Heart left ventricle (tissue), 16 donors: ENCODE measurements around the gene TLE5. TPM values are rescaled to one million over a fixed set of nuclear protein-coding genes. Genes with fewer than 3 reads are reported as not detected.

Experiments used
- ATAC-seq, 4 donors: fragments of 200-7000 bp; cut with Tn5 transposase; one replicate each; pipeline ENCODE4 v1.9.1; 2020 to 2022; ENCODE audit warnings: moderate library complexity in 4 of 4, mild to moderate bottlenecking in 3 of 4, moderate number of reproducible peaks in 1 of 4
- DNase-seq, 5 donors: peaks; one replicate each; pipeline ENCODE4 v3.0.0-alpha.2; 2020
- H3K27ac ChIP-seq, 12 donors: fragments of 200-600 bp; sonication (generic) in 4 of 12; one replicate each; pipeline versions ENCODE4 v1.5.0 to v1.8.0; 2016 to 2022; ENCODE audit warnings: mild to moderate bottlenecking in 2 of 12
- H3K27me3 ChIP-seq, 9 donors: fragments of 200-600 bp; sonication (generic) in 2 of 9; one replicate each; pipeline versions ENCODE4 v1.5.1 to v1.8.0; 2016 to 2022; ENCODE audit warnings: mild to moderate bottlenecking in 3 of 9
- H3K36me3 ChIP-seq, 9 donors: fragments of 200-600 bp; sonication (generic) in 2 of 9; one replicate each; pipeline versions ENCODE4 v1.5.0 to v1.8.0; 2018 to 2022; ENCODE audit warnings: mild to moderate bottlenecking in 2 of 9
- H3K4me1 ChIP-seq, 12 donors: fragments of 200-600 bp; sonication (generic) in 4 of 12; one replicate each; pipeline versions ENCODE4 v1.5.0 to v1.8.0; 2016 to 2022; ENCODE audit warnings: mild to moderate bottlenecking in 3 of 12
- H3K4me3 ChIP-seq, 12 donors: fragments of 200-600 bp; sonication (generic) in 4 of 12; one replicate each; pipeline versions ENCODE4 v1.5.0 to v1.8.0; 2017 to 2022; ENCODE audit warnings: mild to moderate bottlenecking in 9 of 12, moderate library complexity in 4 of 12
- H3K9me3 ChIP-seq, 12 donors: fragments of 200-600 bp; sonication (generic) in 4 of 12; one replicate each; pipeline versions ENCODE4 v1.5.0 to v1.8.0; 2016 to 2022; ENCODE audit warnings: mild to moderate bottlenecking in 1 of 12
- POLR2A ChIP-seq, 2 donors: fragments of 450-650 bp; IDR thresholded peaks; one replicate each; pipeline ENCODE4 v1.6.1; 2017; ENCODE audit warnings: antibody characterized with exemption in 2 of 2, mild to moderate bottlenecking in 2 of 2, moderate library complexity in 2 of 2
- WGBS, 4 donors: extraction: QIAGEN DNeasy Blood & Tissue Kit in 2 of 4; methylation state at CpG; one replicate each; pipeline versions ENCODE4 v1.1.5 to v1.1.7; 2013 to 2018; 5-methylcytosine and 5-hydroxymethylcytosine counted together
- intact Hi-C, 10 donors: fragments of 100-400 bp; cut with DNase I; formaldehyde crosslinking; loops; one replicate each; pipeline versions ENCODE4 v1.11.1 to v1.14.2; 2022
- polyA plus RNA-seq, 2 donors: library from polyadenylated mRNA; stranded (reverse); fragments of 200-250 nt; gene quantifications; one replicate each; pipeline ENCODE4 v1.2.3, GENCODE V29; 2013
- total RNA-seq, 9 donors: library from RNA; depleted of rRNA in 2 of 9; stranded (reverse); fragments of >200 nt in 2 of 9; fragmentation: NEBNext Ultra II Directional in 3 of 9; extraction: Animal tissue kit (Norgen Biotek cat#: 25700) in 3 of 9; gene quantifications; one replicate each; pipeline versions ENCODE4 v1.1.0 to v1.2.4, GENCODE V29; 2016 to 2023
- TF ChIP-seq, protein P1 (sequence below), 12 donors: fragments of 200-600 bp; sonication (generic) in 4 of 12; IDR thresholded peaks; one replicate each; pipeline versions ENCODE4 v1.5.0 to v1.8.0; 2018 to 2022; ENCODE audit warnings: antibody characterized with exemption in 12 of 12, mild to moderate bottlenecking in 5 of 12
- donor health status: ischemic (EF 13 %, LVEDD 7.1; RV severe dilation, severe dysfunction).
- donor health status: healthy with polysubstance abuse.
- donor health status: DM: no; HTN: yes; CAD: no.
- donor health status: DM: no; HTN: no; CAD: no.
- donor health status: ischemic (EF 25% LVEDD 6.9; RV normal size, moderate dysfunction).
- donor health status: ischemic (EF 25% LVEDD 5.7; RV mildly dilated, moderate dysfunction).
- donor health status: healthy.
- donor health status: DM: yes; HTN: yes; CAD: no.
- donor health status: ischemic (EF 35%, LVEDD 5.7; RV mildly dilated, moderate dysfunction).
- donor health status: nonischemic (EF 11% LVEDD 7.7; RV severe dilation, severe dysfunction).
- donor health status: DM: yes; HTN: yes; CAD: no.
- donor health status: PGD.
- donor health status: ischemic (EF 29% LVEDD 5.4; RV normal size, mild dysfunction).
- donor health status: nonischemic (EF 23%, LVEDD 6.1; RV moderate dilation, normal function).

The TLE5 gene
- total and polyA plus RNA-seq, 11 donors: 593 to 1,459 (median 711) TPM

DNA sequence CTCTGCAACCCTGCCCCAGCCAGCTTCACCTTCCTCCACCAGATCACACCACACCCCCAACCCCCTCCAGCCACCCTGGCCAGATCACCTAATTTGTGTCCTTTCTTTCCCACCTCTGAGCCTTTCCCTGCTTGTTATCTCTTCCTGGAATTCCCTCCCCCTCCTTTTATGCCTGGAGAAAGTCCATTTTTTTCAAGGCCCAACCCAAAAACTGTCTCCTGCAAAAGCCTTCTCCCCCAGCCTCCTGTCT is 28.0 kb downstream of the TLE5 start:
- intact Hi-C loops: loop anchor here in 4 of 10 donors (2.0 to 10.0 kb wide), 4 partner anchors 28 to 52 kb away; partner anchors contain the start of gene TLE5 (in 1 of the 4)
- H3K27me3 ChIP-seq: peaks cover 0 to 9% (median 0%) of the 10 kb centered on the region in 9 donors
- peak overlapping the region in 2 of 12 donors; percentile 59 to 65 for H3K4me3 ChIP-seq
- H3K4me1 ChIP-seq: peaks cover 0 to 32% (median 20%) of the 10 kb centered on the region in 12 donors
- ATAC-seq (no peak), DNase-seq (no peak)
- H3K27ac ChIP-seq: peak overlapping the region in 2 of 12 donors; percentile 95 to 98
- H3K9me3 ChIP-seq: no peaks in the 10 kb centered on the region
- no peak for TF ChIP-seq POLR2A (IDR thresholded peaks at IDR 0.05)
- TF ChIP-seq, protein P1, sequence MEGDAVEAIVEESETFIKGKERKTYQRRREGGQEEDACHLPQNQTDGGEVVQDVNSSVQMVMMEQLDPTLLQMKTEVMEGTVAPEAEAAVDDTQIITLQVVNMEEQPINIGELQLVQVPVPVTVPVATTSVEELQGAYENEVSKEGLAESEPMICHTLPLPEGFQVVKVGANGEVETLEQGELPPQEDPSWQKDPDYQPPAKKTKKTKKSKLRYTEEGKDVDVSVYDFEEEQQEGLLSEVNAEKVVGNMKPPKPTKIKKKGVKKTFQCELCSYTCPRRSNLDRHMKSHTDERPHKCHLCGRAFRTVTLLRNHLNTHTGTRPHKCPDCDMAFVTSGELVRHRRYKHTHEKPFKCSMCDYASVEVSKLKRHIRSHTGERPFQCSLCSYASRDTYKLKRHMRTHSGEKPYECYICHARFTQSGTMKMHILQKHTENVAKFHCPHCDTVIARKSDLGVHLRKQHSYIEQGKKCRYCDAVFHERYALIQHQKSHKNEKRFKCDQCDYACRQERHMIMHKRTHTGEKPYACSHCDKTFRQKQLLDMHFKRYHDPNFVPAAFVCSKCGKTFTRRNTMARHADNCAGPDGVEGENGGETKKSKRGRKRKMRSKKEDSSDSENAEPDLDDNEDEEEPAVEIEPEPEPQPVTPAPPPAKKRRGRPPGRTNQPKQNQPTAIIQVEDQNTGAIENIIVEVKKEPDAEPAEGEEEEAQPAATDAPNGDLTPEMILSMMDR (IDR thresholded peaks at IDR 0.05): no peak
- no peaks in the 10 kb centered on the region for H3K36me3 ChIP-seq

DNA sequence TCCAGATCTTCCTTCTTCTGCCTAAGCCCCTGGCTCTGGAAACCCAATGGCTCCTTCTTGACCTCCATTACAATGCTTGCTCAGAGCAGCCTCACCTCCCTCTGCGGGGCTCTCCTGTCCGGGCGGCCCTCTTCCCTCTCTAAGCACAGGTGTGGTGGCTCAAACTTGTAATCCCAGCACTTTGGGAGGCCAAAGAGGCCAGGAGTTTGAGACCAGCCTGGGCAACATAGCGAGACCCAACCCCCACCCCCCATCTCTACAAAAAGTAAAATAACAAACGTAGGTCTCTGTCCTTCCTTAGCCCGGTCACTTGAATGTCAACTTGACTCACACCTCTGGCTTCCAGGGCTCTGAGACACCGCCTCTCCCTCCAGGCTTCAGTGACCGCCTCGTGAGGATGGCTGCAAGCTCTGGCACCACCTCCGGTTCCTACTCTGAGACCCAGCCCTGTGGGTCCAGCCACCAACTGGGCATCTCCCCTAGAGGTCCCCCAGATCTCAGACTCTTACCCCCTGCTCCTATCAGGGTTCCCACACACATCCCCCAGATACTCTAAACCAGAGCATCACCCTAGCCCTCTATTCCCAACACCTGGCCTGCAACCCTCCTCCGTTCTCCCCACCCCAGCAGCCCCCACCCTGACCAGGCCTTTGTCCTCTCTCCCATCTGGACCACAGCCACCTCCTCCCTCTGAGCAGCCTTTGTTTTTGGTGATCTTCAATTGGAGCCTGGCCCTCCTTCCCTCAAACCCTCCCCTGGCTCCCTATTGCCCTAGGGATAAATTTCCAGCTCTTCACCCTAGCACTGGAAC is 28.5 kb downstream of the TLE5 start:
- DNase-seq: no peak
- TF ChIP-seq POLR2A (IDR thresholded peaks at IDR 0.05): no peak
- TF ChIP-seq, protein P1 (IDR thresholded peaks at IDR 0.05): no peak
- Histone ChIP-seq H3K9me3 (no peaks in the 10 kb centered on the region), H3K27me3 (peaks cover 0 to 10% (median 0%) of the 10 kb centered on the region in 9 donors), H3K4me3 (no peak overlapping the region), H3K4me1 (peaks cover 0 to 32% (median 20%) of the 10 kb centered on the region in 12 donors), H3K36me3 (no peaks in the 10 kb centered on the region), H3K27ac (no peak overlapping the region)
- no peak for ATAC-seq
- WGBS, 4 donors: 77 to 88% (median 85%) methylated on average over 11 of the region's 11 CpGs
- intact Hi-C loops: loop anchor here in 4 of 10 donors (2.0 to 10.0 kb wide), 4 partner anchors 29 to 51 kb away; partner anchors contain the start of gene TLE5 (in 1 of the 4)

DNA sequence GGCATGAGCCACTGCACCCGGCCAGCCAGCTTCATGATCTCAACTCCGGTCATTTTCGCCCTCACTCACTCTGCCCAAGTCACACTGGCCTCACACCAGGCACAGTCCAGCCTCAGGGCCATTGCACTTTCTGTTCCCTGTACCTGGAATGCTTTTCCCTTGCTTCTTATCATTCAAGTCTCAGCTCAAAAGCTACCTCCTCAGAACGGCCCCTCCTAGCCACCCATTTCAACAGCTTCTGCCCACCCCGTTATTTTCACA is 30.8 kb downstream of the TLE5 start:
- Histone ChIP-seq H3K9me3 (no peaks in the 10 kb centered on the region), H3K4me1 (peaks cover 0 to 36% (median 18%) of the 10 kb centered on the region in 12 donors), H3K27ac (no peak overlapping the region), H3K4me3 (no peak overlapping the region), H3K27me3 (peaks cover 0 to 26% (median 0%) of the 10 kb centered on the region in 9 donors), H3K36me3 (no peaks in the 10 kb centered on the region)
- DNase-seq (no peak), ATAC-seq (no peak)
- TF ChIP-seq POLR2A (IDR thresholded peaks at IDR 0.05): no peak
- TF ChIP-seq, protein P1 (IDR thresholded peaks at IDR 0.05): no peak
- intact Hi-C loops: loop anchor here in 2 of 10 donors (5.0 to 10.0 kb wide), 2 partner anchors 47 to 49 kb away; no protein-coding TSS in a partner anchor
- 71 to 78% (median 77%) methylated on average over 5 of the region's 5 CpGs for WGBS, 4 donors

DNA sequence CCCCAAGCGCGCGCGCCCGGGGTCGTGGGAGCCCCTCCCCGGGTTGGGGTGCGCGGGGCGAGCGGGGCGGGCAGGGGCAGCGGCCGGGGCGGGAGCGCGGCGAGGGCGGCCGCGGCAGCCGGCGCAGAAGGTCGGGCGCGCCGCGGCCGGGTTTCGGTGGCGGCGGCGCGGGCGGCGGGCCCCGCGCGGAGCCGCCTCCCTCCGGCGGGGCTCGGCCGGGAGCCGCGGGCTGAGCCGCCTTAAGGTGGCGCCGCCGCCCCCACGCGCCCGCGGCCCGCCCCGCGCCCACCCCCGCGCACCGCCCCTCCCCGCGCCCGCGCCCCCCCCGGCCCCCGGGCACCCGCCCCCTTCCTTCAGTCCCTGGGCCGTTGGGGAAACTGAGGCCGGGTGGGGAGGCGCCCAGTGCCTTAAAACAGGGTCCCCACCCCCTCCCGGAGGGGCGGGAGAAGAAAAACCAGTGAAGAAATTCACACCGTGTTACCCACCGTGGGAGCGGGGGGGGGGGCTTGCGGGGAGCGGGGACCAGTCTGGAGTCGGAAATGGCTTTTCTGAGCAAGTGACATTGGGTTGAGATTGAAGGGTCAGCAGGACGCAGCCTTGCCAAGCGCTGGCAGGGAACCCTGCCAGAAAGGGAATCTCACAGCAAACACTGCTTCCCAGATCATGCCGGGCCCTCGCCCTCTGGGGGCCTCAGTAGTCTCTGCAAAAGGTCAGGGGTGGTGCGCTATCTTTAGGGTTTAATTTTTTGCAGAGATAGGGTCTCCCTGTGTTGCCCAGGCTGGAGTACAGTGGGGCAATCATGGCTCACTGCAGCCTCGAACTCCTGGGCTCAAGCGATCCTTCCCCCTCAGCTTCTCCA is 33.0 kb downstream of the TLE5 start, which contains the start of gene TLE2:
Gene TLE2 (minus strand): TSS at position 216 of the 859 bp plus-strand sequence. CDS start 376 bp downstream, outside the sequence.
- peak within 1 kb of the TSS in 10 of 12 donors; percentile 43 to 81 (median 62) for H3K27ac ChIP-seq
- peaks cover 0 to 5% (median 0%) of the 10 kb centered on the region in 9 donors for H3K36me3 ChIP-seq
- TF ChIP-seq POLR2A (IDR thresholded peaks at IDR 0.05): no peak
- no peaks in the 10 kb centered on the region for H3K9me3 ChIP-seq
- ATAC-seq (peak in 3 of 4 donors; percentile 14 to 47 (median 38)), DNase-seq (no peak)
- intact Hi-C loops: loop anchor here in 3 of 10 donors (5.0 kb wide), 3 partner anchors 42 to 62 kb away; no protein-coding TSS in a partner anchor
- peaks cover 0 to 20% (median 8%) of the 10 kb centered on the region in 12 donors for H3K4me1 ChIP-seq
- WGBS, 4 donors: 2 to 5% (median 3%) methylated on average over 23 to 85 of the region's 85 CpGs
- H3K4me3 ChIP-seq: peak within 1 kb of the TSS; percentile 56 to 90 (median 72)
- peaks cover 0 to 29% (median 0%) of the 10 kb centered on the region in 9 donors for H3K27me3 ChIP-seq
